Ovary (tissue), 9 donors: Measurements from ENCODE around the gene TAB2. TPM values are rescaled to one million over a fixed set of nuclear protein-coding genes. Genes with fewer than 3 reads are reported as not detected.
"Not testable (repeated sequence)": the region's sequence is repeated elsewhere in the genome, so short reads cannot be mapped to it uniquely, and the experiment has no call there.

Experiments used
- DNase-seq, 5 donors: peaks; one replicate each; pipeline ENCODE4 v3.0.0-alpha.2; 2019 to 2020
- H3K27ac ChIP-seq, 2 donors: fragments of 200-600 bp; one replicate each; pipeline versions ENCODE4 v1.5.1 to v1.8.0; 2019 to 2022
- H3K27me3 ChIP-seq: fragments of 200-600 bp; one replicate; pipeline ENCODE4 v1.8.0; 2022
- H3K36me3 ChIP-seq: fragments of 200-600 bp; sonication (generic); one replicate; pipeline ENCODE4 v1.5.1; 2019
- H3K4me1 ChIP-seq: one replicate; pipeline ENCODE4 v1.8.1; 2013; ENCODE audit warnings: mild to moderate bottlenecking, moderate library complexity; ENCODE audit not compliant: insufficient read depth
- H3K4me3 ChIP-seq: fragments of 200-600 bp; sonication (generic); one replicate; pipeline ENCODE4 v1.5.1; 2017
- H3K9me3 ChIP-seq, 2 donors: fragments of 200-600 bp in 1 of 2; sonication (generic) in 1 of 2; one replicate each; pipeline versions ENCODE4 v1.5.1 to v1.8.1; 2013 to 2019; ENCODE audit warnings: mild to moderate bottlenecking in 1 of 2, moderate library complexity in 1 of 2
- EP300 ChIP-seq: sonication (generic); formaldehyde crosslinking; IDR thresholded peaks from one replicate; pipeline ENCODE4 v1.6.1; 2017; ENCODE audit warnings: antibody characterized with exemption
- POLR2A ChIP-seq: fragments of 450-650 bp; IDR thresholded peaks from one replicate; pipeline ENCODE4 v1.6.1; 2017; ENCODE audit warnings: antibody characterized with exemption, mild to moderate bottlenecking, moderate library complexity
- WGBS, 3 donors: extraction: QIAGEN DNeasy Blood & Tissue Kit in 1 of 3; methylation state at CpG; one replicate each; pipeline versions ENCODE4 v1.1.5 to v1.1.7; 2013 to 2017; 5-methylcytosine and 5-hydroxymethylcytosine counted together
- intact Hi-C, 4 donors: fragments of 100-400 bp; cut with DNase I; formaldehyde crosslinking; loops; one replicate each; pipeline versions ENCODE4 v1.11.0 to v1.15.1; 2022 to 2023
- polyA plus RNA-seq, 2 donors: library from polyadenylated mRNA; stranded (reverse); fragments of 200-250 nt in 1 of 2; fragments of 350-450 nt in 1 of 2; fragmentation: Illumina TruSeq in 1 of 2; extraction: RNeasy Lipid Tissue Mini Kit (QIAGEN cat#74804) in 1 of 2; gene quantifications; one replicate each; pipeline ENCODE4 v1.2.3, GENCODE V29; 2013 to 2014
- total RNA-seq, 7 donors: library from RNA; depleted of rRNA in 2 of 7; stranded (reverse); fragments of >200 nt in 2 of 7; fragmentation: NEBNext Ultra II Directional in 3 of 7; extraction: Animal tissue kit (Norgen Biotek cat#: 25700) in 3 of 7; gene quantifications; one replicate each; pipeline versions ENCODE4 v1.1.0 to v1.2.4, GENCODE V29; 2016 to 2023
- TF ChIP-seq, protein P1 (sequence below), 3 donors: fragments of 450-650 bp in 2 of 3; fragments of 200-600 bp in 1 of 3; IDR thresholded peaks; one replicate each; pipeline versions ENCODE4 v1.5.1 to v1.8.0; 2016 to 2022; ENCODE audit warnings: antibody characterized with exemption in 3 of 3, mild to moderate bottlenecking in 1 of 3
- donor health status: DM: no; HTN: no; CAD: no; lungs with moderate emphysema.
- donor health status: DM: no; HTN: no; CAD: no.
- donor health status: Bipolar disorder and iron deficiency.
- donor health status: DM: yes; HTN: yes; CAD: no.
- donor health status: DM: no; HTN: no; CAD: no.
- donor health status: DM: yes; HTN: yes; CAD: no.

TAB2 gene
- total and polyA plus RNA-seq, 9 donors = 39.6 to 75.9 (median 62.6) TPM

DNA sequence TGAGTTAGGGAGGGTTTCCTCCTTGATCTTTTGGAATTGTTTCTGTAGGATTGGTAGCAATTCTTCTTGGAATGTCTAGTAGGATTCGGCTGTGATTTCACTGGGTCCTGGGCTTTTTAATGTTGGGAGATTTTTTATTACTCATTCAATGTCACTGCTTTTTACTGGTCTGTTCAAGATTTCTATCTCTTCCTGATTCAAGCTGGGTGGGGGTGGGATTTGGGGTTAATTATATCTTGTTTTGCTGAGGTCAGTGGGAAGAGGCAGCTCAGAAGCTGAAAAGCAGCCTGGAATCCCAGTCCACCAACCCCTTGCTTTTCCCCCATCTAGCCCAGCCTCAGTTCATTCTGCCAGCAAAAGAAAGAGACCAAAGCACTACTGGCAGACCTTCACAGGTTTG, 122.1 kb downstream of the TAB2 start:
- no peak overlapping the region for H3K27ac ChIP-seq
- H3K27me3 ChIP-seq = no peaks in the 10 kb centered on the region
- H3K9me3 ChIP-seq = no peaks in the 10 kb centered on the region
- TF ChIP-seq POLR2A = no peak
- TF ChIP-seq EP300 = no peak
- TF ChIP-seq, protein P1, sequence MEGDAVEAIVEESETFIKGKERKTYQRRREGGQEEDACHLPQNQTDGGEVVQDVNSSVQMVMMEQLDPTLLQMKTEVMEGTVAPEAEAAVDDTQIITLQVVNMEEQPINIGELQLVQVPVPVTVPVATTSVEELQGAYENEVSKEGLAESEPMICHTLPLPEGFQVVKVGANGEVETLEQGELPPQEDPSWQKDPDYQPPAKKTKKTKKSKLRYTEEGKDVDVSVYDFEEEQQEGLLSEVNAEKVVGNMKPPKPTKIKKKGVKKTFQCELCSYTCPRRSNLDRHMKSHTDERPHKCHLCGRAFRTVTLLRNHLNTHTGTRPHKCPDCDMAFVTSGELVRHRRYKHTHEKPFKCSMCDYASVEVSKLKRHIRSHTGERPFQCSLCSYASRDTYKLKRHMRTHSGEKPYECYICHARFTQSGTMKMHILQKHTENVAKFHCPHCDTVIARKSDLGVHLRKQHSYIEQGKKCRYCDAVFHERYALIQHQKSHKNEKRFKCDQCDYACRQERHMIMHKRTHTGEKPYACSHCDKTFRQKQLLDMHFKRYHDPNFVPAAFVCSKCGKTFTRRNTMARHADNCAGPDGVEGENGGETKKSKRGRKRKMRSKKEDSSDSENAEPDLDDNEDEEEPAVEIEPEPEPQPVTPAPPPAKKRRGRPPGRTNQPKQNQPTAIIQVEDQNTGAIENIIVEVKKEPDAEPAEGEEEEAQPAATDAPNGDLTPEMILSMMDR (IDR thresholded peaks at IDR 0.05) = no peak
- intact Hi-C loops = loop anchor here in 1 of 4 donors (10.0 kb wide), 1 partner anchor 355 kb away; no protein-coding TSS in a partner anchor
- WGBS, 3 donors = 76 to 93% (median 90%) methylated on average over 1 of the region's 1 CpG
- H3K36me3 ChIP-seq = no peaks in the 10 kb centered on the region
- no peak overlapping the region for H3K4me3 ChIP-seq
- no peak for DNase-seq
- peaks cover 6% of the 10 kb centered on the region for H3K4me1 ChIP-seq

DNA sequence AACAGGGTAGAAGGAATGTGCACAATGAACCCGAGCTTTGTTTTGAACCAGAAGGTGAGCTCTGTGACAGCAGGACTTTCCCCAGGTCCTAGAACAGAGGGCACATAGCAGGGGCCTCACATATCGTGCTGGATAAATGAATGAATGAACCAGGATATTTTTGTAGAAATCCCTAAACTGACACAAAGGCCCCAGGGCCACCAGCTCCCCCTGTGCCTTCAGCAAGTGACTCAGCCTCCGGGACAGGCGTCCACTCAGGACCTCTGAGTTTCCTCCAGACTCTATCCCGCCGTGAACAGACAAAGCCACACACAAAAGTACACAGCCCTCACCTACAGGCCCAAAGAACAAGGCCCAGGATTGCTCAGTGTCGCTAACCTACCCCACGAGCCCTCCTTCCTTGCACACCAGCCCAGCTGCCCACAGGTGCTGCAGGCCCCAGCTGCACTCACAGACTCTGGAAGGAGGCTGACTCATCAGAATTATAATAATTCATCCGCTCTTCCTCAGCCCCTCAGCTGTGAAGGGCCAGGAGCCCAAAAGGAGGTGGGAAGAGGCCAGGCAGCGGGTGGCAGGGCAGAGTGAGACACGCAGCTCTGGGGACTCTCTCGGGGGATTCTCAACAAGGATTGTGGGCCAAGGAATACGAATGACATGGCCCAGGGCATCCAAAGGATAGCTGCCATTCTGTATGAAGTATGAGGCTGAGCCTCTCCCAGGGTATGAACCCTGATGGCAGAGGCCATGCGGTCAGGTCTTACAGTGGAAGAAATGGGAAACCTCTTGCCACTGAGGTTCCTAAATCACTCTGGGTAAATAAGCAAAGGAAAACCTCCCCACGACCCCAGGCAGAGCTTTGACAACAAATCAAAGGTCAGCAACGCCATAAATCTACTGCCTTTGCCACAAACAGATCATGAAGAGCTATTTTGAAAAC, 123.5 kb downstream of the TAB2 start:
- no peaks in the 10 kb centered on the region for H3K27me3 ChIP-seq
- WGBS, 3 donors = 74 to 76% (median 74%) methylated on average over 16 of the region's 16 CpGs
- peaks cover 6% of the 10 kb centered on the region for H3K4me1 ChIP-seq
- H3K4me3 ChIP-seq = no peak overlapping the region
- intact Hi-C loops = no loop called here
- H3K27ac ChIP-seq = no peak overlapping the region
- no peak for DNase-seq
- H3K9me3 ChIP-seq = no peaks in the 10 kb centered on the region
- TF ChIP-seq, protein P1 (IDR thresholded peaks at IDR 0.05) = no peak
- TF ChIP-seq POLR2A (no peak), EP300 (no peak)
- H3K36me3 ChIP-seq = no peaks in the 10 kb centered on the region

DNA sequence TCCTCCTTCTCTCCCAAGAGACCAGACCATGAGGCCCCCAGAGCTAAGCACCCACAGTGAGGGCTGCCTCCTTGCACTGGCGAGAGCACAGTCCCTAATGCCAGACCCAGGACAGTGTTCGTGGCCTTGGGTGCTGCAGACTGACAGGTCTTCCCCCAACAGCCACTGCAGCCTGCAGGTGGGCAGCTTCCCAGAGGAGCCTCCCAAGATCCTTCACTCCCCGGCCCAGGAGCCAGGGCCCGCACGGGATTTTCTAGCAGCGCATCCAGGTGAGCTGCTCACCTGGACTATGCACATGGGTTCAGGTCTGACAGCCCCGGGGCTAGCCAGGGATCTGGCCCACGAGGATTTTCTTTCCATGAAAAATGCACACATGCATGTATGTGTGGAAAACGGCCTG, 124.2 kb downstream of the TAB2 start:
- no peak overlapping the region for H3K27ac ChIP-seq
- no peaks in the 10 kb centered on the region for H3K36me3 ChIP-seq
- peaks cover 6% of the 10 kb centered on the region for H3K4me1 ChIP-seq
- no peaks in the 10 kb centered on the region for H3K27me3 ChIP-seq
- H3K9me3 ChIP-seq = no peaks in the 10 kb centered on the region
- H3K4me3 ChIP-seq = no peak overlapping the region
- TF ChIP-seq POLR2A (no peak), EP300 (no peak)
- TF ChIP-seq, protein P1 (IDR thresholded peaks at IDR 0.05) = no peak
- no peak for DNase-seq
- 75 to 84% (median 77%) methylated on average over 8 to 9 of the region's 9 CpGs for WGBS, 3 donors
- intact Hi-C loops = no loop called here

DNA sequence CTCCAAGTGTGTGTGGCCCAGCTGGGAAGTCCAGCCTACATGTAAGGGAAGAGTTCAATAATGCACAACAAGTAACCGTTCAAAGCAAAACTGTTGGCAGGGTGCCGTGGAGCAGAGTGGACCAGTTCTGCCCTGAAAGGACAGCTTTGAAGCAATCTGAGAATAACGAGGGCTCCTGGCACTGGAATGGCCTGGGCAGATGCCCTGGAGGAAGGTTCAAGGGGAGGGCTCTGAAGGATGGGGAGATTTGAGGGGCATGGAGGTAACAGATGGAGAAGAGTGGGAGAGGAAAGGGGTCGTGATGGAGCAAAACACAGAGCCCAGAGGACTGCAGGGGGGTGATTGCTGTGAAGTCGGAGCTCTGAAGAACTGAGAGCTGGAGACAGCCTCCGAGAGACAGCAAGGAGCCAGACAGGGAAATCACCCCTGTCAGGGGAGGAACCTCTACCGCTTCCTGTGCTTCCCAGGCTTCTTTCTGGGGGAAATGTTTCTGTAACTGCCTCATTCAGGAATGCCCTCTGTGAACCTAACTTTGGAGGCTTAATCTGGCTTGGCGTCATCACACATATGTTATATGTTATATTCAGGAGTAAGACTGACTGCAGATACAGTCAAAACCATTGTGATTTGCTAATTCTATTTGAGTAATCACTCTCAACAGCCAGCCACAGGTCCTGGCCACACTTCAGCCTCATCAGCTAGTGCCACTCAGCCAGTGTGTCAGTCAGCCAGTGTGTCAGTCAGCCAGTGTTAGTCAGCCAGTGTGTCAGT, 126.1 kb downstream of the TAB2 start:
- DNase-seq = peak; percentile 38 to 78 (median 61)
- Histone ChIP-seq H3K9me3 (no peaks in the 10 kb centered on the region), H3K27me3 (no peaks in the 10 kb centered on the region), H3K4me3 (no peak overlapping the region), H3K36me3 (no peaks in the 10 kb centered on the region), H3K27ac (no peak overlapping the region), H3K4me1 (peaks cover 6% of the 10 kb centered on the region)
- intact Hi-C loops = no loop called here
- WGBS, 3 donors = 9 to 15% (median 14%) methylated on average over 8 of the region's 8 CpGs
- TF ChIP-seq, protein P1 (IDR thresholded peaks at IDR 0.05) = no peak
- TF ChIP-seq EP300 (no peak), POLR2A (no peak)

DNA sequence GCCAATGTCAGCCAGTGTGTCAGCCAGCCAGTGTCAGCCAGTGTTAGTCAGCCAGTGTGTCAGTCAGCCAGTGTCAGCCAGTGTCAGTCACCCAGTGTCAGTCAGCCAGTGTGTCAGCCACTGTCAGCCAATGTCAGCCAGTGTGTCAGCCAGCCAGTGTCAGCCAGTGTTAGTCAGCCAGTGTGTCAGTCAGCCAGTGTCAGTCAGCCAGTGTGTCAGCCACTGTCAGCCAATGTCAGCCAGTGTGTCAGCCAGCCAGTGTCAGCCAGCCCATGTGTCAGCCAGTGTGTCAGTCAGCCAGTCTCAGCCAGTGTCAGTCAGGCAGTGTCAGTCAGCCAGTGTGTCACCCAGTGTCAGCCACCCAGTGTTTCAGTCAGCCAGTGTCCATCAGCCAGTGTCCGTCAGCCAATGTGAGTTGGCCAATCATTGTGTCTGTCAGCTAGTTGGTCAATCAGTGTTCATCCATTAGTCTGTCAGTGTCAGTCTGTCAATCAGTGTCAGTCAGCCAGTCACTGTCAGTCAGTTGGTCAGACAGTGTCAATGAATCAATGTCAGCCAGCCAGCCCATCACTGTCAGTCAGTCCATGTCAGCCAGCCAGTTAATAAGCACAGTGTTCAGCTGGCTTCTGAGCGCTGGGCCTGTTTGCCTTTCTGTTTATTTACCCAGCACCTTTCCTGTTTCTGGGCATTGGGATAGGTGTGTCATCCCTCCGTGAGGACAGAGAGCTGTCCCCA, 127.0 kb downstream of the TAB2 start:
- H3K4me1 ChIP-seq, DNase-seq, intact Hi-C loops, H3K27ac ChIP-seq, H3K36me3 ChIP-seq, H3K4me3 ChIP-seq, H3K9me3 ChIP-seq, H3K27me3 ChIP-seq: not testable (repeated sequence)
- WGBS, 3 donors = 78 to 95% (median 92%) methylated on average over 3 of the region's 3 CpGs
